IPS-20b (cell line): ENCODE measurements around the gene RPL35.

Source experiments
- H3K27ac ChIP-seq: one replicate; pipeline ENCODE4 v1.5.1; 2013; ENCODE audit warnings: low read length
- H3K27me3 ChIP-seq: 2 replicates; pipeline ENCODE4 v1.6.1; 2013; ENCODE audit warnings: mild to moderate bottlenecking, low read length, inconsistent platforms; ENCODE audit not compliant: insufficient read depth
- H3K36me3 ChIP-seq: 2 replicates; pipeline ENCODE4 v1.6.1; 2013; ENCODE audit warnings: low read depth, mild to moderate bottlenecking, inconsistent platforms, low read length, moderate library complexity; ENCODE audit not compliant: insufficient read depth
- H3K4me1 ChIP-seq: 2 replicates; pipeline ENCODE4 v1.6.1; 2013; ENCODE audit warnings: mild to moderate bottlenecking, control low read depth, inconsistent platforms, low read length, moderate library complexity; ENCODE audit not compliant: insufficient read depth
- H3K4me3 ChIP-seq: 2 replicates; pipeline ENCODE4 v1.5.1; 2013; ENCODE audit warnings: mild to moderate bottlenecking, low read length, inconsistent platforms
- H3K9ac ChIP-seq: 2 replicates; pipeline ENCODE4 v1.6.1; 2013; ENCODE audit warnings: low read depth, mild to moderate bottlenecking, inconsistent platforms, low read length, moderate library complexity
- H3K9me3 ChIP-seq: 2 replicates; pipeline ENCODE4 v1.6.1; 2013; ENCODE audit warnings: mild to moderate bottlenecking, low read depth, low read length, inconsistent platforms; ENCODE audit not compliant: insufficient read depth

The RPL35 gene

GRCh38 chr9:124831642-124832364, 30.0 kb downstream of the RPL35 start:
- H3K36me3 ChIP-seq: no peaks in the 10 kb centered on the region
- peaks cover 10% of the 10 kb centered on the region; the same call in 1 of the 2 replicates for H3K4me1 ChIP-seq
- H3K27ac ChIP-seq: no peak overlapping the region
- H3K27me3 ChIP-seq: no peaks in the 10 kb centered on the region
- peaks cover under 1% of the 10 kb centered on the region; the same call in 1 of the 2 replicates for H3K9me3 ChIP-seq
- H3K4me3 ChIP-seq: no peak overlapping the region
- no peak overlapping the region for H3K9ac ChIP-seq

GRCh38 chr9:124830593-124830992, 31.2 kb downstream of the RPL35 start:
- H3K9ac ChIP-seq: no peak overlapping the region
- no peak overlapping the region for H3K27ac ChIP-seq
- no peaks in the 10 kb centered on the region for H3K27me3 ChIP-seq

GRCh38 chr9:124829334-124829669, 32.5 kb downstream of the RPL35 start:
- Histone ChIP-seq H3K36me3 (no peaks in the 10 kb centered on the region), H3K27me3 (no peaks in the 10 kb centered on the region), H3K27ac (no peak overlapping the region), H3K4me1 (peaks cover 10% of the 10 kb centered on the region; the same call in 1 of the 2 replicates), H3K4me3 (no peak overlapping the region; the same call in 1 of the 2 replicates), H3K9me3 (peaks cover 4% of the 10 kb centered on the region; the same call in 1 of the 2 replicates), H3K9ac (no peak overlapping the region)

More at GRCh38 chr9:124830593-124830992, 31.2 kb downstream of the RPL35 start:
- Histone ChIP-seq H3K9me3 (peaks cover 4% of the 10 kb centered on the region; the same call in 1 of the 2 replicates), H3K4me3 (no peak overlapping the region), H3K36me3 (no peaks in the 10 kb centered on the region), H3K4me1 (peaks cover 10% of the 10 kb centered on the region; the same call in 1 of the 2 replicates)

GRCh38 chr9:124828489-124829333, 33.0 kb downstream of the RPL35 start:
- no peak overlapping the region for H3K9ac ChIP-seq
- no peaks in the 10 kb centered on the region for H3K27me3 ChIP-seq
- H3K4me3 ChIP-seq: no peak overlapping the region
- H3K36me3 ChIP-seq: no peaks in the 10 kb centered on the region
- H3K4me1 ChIP-seq: peaks cover 10% of the 10 kb centered on the region; the same call in 1 of the 2 replicates
- no peak overlapping the region for H3K27ac ChIP-seq
- H3K9me3 ChIP-seq: peaks cover 4% of the 10 kb centered on the region; the same call in 1 of the 2 replicates

GRCh38 chr9:124820698-124821623, 40.8 kb downstream of the RPL35 start:
- Histone ChIP-seq H3K9ac (no peak overlapping the region), H3K9me3 (no peaks in the 10 kb centered on the region), H3K36me3 (no peaks in the 10 kb centered on the region), H3K4me3 (no peak overlapping the region), H3K27me3 (no peaks in the 10 kb centered on the region), H3K4me1 (peaks cover 6% of the 10 kb centered on the region; the same call in 1 of the 2 replicates), H3K27ac (no peak overlapping the region)

GRCh38 chr9:124818431-124819281, 43.1 kb downstream of the RPL35 start:
- H3K4me3 ChIP-seq: no peak overlapping the region
- H3K27ac ChIP-seq: no peak overlapping the region
- H3K4me1 ChIP-seq: peaks cover 6% of the 10 kb centered on the region; the same call in 1 of the 2 replicates
- H3K27me3 ChIP-seq: no peaks in the 10 kb centered on the region
- H3K9me3 ChIP-seq: no peaks in the 10 kb centered on the region
- H3K36me3 ChIP-seq: no peaks in the 10 kb centered on the region
- H3K9ac ChIP-seq: no peak overlapping the region

- Histone ChIP-seq H3K9me3 (no peaks in the 10 kb centered on the region), H3K4me3 (no peak overlapping the region), H3K27me3 (no peaks in the 10 kb centered on the region), H3K36me3 (no peaks in the 10 kb centered on the region), H3K4me1 (peaks cover 12% of the 10 kb centered on the region), H3K9ac (no peak overlapping the region), H3K27ac (no peak overlapping the region)
Measured at GRCh38 chr9:124815601-124816000, 46.2 kb downstream of the RPL35 start.

- Histone ChIP-seq H3K4me1 (peaks cover 15% of the 10 kb centered on the region), H3K27ac (no peak overlapping the region), H3K27me3 (no peaks in the 10 kb centered on the region)
Measured at GRCh38 chr9:124814164-124814535, 47.6 kb downstream of the RPL35 start.

GRCh38 chr9:124813501-124814163, 48.1 kb downstream of the RPL35 start:
- H3K4me1 ChIP-seq: peaks cover 15% of the 10 kb centered on the region
- no peaks in the 10 kb centered on the region for H3K9me3 ChIP-seq
- no peak overlapping the region for H3K4me3 ChIP-seq
- no peaks in the 10 kb centered on the region for H3K27me3 ChIP-seq
- no peaks in the 10 kb centered on the region for H3K36me3 ChIP-seq
- no peak overlapping the region for H3K9ac ChIP-seq
- no peak overlapping the region for H3K27ac ChIP-seq

More at GRCh38 chr9:124814164-124814535, 47.6 kb downstream of the RPL35 start:
- no peaks in the 10 kb centered on the region for H3K36me3 ChIP-seq
- no peaks in the 10 kb centered on the region for H3K9me3 ChIP-seq
- H3K9ac ChIP-seq: no peak overlapping the region
- H3K4me3 ChIP-seq: no peak overlapping the region

GRCh38 chr9:124813041-124813440, 48.7 kb downstream of the RPL35 start:
- Histone ChIP-seq H3K36me3 (no peaks in the 10 kb centered on the region), H3K27me3 (no peaks in the 10 kb centered on the region), H3K9me3 (no peaks in the 10 kb centered on the region), H3K4me1 (peaks cover 15% of the 10 kb centered on the region), H3K9ac (no peak overlapping the region), H3K27ac (no peak overlapping the region), H3K4me3 (no peak overlapping the region)
